ENCODE measurements around the gene MCM8.
"Not testable (repeated sequence)": the region's sequence is repeated elsewhere in the genome, so short reads cannot be mapped to it uniquely, and the experiment has no call there.

Gene MCM8

DNA sequence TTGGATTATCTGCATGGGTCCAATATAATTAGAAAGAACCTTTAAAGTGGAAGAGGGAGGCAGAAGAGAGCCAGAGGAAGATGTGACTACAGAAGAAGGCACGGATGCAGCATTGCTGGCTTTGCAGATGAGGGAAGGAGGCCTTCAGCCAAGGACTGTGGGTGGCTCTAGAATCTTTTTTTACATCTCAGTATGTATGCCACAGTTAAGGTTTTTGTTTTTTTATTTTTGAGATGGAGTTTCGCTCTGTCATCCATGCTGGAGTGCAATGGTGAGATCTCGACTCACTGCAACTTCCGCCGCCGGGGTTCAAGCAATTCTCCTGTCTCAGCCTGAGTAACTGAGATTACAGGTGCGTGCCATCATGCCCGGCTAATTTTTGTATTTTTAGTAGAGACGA is 49.3 kb downstream of the MCM8 start:
- in situ Hi-C loops (cut with MboI; ENCODE audit: low sequenced_read_pairs): no loop called here

DNA sequence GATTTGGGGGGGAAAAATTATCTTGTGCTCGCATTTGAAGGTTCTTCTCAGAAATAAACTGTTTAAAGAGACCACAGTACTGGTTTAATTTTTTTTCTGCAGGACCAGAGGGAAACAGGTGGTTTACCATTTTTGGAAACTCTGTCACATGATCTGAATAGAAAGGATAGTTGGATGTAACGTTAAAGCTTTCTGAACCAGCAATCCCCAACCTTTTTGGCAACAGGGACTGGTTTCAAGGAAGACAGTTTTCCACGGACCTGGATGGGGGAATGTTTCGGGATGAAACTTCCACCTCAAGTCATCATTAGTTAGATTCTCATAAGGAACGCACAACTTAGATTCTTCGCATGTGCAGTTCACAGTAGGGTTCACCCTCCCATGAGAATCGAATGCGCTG is 50.4 kb downstream of the MCM8 start:
- in situ Hi-C loops (cut with MboI; ENCODE audit: low sequenced_read_pairs): no loop called here

DNA sequence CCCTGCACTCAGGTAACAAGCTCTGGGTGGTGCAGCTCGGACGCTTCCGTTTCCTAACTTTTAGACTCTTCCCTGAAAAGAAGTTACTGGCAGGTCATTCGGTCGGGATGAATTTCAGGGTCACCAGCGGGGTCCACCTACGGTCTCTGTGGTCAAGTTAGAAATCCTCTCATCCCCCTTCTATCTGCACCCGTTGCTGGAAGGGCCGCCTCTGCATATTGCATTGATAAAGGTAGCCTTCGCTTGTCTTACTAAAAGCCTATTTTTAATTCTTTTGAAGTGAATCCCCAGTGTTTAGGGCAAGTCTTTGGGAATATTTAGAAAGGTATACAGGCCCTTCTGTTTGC is 56.1 kb downstream of the MCM8 start:
- in situ Hi-C loops (cut with MboI; ENCODE audit: low sequenced_read_pairs): no loop called here

DNA sequence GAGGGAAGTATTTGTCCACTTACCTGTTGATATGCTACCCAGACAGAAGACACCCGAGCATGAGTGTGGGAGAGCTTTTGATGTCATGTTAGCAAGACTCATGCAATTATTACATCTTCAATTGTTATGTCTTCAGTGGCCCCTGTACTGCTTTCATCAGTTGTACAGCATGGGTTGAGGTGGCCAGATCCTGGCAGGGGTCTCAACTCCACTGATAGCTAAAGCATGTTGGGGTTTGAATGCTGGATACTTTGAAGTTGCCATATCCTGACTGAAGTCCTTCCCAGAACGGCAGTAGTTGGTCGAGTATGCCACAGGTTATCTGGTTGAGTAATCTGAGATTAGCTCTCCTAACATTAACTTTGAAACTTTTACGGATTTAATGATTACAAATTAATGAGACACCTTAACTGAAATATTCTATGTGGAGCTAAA is 56.7 kb downstream of the MCM8 start:
- in situ Hi-C loops (cut with MboI; ENCODE audit: low sequenced_read_pairs): no loop called here

DNA sequence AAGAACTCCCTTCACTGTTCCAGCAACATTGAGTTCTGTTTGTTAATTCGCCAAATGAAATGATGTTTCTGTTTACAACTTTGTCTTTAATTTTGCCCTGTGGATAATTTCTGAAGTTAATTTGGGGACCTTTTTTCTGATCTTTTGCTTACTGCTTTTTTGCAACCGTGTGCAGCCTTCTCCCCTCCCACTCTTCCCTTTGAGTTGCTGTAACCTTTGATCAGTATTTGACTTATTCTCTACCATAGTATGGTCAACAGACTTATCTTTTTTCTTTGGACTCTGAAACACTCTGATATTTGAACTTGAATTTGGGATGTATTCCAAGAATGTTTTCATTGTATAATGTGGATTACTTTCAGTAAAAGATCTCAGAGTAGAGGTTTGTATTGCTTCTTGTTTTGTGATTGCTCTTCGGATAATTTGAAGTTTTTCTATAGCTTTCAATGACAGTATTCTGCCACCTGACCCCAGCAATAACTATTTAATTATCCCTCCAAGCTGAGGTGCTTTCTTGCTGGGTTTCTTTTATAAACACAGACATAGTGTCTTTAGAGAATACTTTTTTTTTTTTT is 57.2 kb downstream of the MCM8 start:
- in situ Hi-C loops (cut with MboI; ENCODE audit: low sequenced_read_pairs): no loop called here

DNA sequence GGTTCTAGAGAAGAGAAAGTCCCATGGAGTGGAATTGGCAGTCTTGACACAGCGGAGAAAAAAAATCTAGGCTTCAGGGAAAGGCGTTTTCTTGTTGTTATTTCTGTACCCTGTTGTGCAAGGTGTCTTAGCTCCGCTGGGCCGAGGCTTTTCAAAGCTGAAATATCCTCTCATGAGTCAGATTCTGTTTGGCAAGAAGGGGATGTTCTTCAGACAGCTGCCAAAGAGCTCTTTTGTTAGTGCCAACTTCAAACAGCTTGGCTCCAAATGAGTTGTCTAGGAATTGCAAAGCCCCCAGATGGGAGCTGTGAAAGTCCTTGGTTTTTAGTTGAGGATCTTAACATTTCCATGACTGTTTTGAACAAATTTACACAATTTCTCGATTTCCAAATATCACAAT is 57.8 kb downstream of the MCM8 start:
- in situ Hi-C loops (cut with MboI; ENCODE audit: low sequenced_read_pairs): no loop called here

DNA sequence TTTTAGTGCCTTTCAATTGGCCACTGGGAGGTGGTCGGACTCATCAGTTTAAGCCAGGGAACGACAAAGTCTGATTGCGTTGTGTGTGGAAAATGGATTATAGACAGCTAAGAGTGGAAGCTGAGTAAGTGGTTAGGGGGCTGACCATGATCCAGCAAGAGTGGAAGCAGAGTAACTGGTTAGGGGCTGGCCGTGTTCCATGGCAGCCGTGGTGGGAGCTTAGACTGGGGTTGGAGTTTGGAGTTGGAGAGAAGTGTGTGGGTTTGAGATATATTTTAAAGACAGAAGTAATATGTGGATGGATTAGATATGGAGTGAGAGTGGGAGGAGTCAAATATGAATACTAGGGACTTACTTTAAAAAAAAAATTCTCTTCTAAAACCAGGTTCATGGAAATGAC is 61.7 kb downstream of the MCM8 start:
- in situ Hi-C loops (cut with MboI; ENCODE audit: low sequenced_read_pairs): no loop called here

DNA sequence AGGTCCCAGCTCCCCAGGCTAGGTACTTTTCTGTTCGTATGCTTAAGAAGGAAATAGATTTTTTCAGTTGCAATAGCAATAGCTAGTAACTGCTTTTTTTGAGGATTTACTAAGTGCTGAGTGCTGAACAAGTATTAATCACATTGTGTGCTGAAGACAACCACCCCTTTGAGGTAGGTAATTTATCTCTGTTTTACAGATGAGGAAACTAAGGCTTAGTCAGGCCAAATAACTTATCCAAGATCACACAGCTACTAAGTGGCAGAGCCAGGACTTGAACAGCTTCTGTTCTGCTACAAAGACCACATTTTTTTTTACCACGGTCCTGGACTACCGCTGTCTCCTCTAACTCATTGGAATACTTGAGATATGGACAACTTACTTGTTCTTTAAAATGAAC is 63.6 kb downstream of the MCM8 start:
- in situ Hi-C loops (cut with MboI; ENCODE audit: low sequenced_read_pairs): no loop called here

DNA sequence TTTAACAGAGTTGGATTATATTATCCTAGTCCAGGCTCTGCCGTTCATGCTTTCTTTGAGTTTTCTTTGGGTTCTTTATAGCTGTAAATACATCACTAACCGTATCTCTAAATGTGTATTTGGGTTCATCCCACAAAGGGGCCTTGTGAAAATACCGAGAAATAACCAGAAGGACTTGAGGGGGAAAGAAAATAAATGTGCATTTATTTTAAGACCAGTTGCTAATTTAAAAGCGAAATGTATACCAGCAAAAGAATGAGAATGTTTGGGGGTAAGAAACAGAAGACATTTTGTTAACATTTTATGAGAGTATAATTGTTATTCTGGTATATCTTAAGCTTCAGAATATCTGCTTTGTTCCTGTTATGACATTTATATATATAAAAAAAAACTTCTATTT is 64.5 kb downstream of the MCM8 start:
- in situ Hi-C loops (cut with MboI; ENCODE audit: low sequenced_read_pairs): no loop called here

DNA sequence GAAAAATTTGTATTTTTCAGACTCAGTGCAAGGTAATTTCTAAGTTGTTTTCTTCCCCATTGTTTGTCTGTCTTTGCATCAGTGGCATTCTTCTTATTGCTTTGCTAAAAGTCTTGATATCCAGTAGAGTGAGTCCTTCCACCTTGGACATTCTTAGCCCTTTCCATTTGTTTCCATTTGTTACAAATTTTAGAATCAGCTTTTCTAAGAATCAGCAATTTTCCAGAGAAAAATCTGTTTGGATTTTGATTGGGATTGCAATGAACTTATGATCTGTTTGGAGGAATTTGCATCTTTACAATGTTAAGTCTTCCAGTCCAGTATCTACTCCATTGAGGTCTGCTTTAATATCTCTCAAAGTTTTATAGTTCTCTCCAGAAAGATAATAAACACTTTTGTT is 67.0 kb downstream of the MCM8 start:
- in situ Hi-C loops (cut with MboI; ENCODE audit: low sequenced_read_pairs): no loop called here

DNA sequence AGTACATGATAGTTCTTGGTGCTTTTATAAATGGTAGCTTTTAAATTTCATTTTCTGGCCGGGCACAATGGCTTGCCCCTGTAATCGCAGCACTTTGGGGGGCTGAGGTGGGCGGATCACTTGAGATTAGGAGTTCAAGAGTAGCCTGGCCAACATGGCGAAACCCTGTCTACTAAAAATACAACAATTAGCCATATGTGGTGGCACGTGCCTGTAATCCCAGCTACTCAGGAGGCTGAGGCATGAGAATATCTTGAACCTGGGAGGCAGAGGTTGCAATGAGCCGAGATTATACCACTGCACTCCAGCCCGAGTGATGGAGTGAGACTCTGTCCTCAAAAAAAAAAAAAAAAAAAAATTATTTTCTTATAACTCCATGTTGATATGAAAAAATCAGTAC is 67.4 kb downstream of the MCM8 start:
- in situ Hi-C loops (cut with MboI; ENCODE audit: low sequenced_read_pairs): no loop called here

DNA sequence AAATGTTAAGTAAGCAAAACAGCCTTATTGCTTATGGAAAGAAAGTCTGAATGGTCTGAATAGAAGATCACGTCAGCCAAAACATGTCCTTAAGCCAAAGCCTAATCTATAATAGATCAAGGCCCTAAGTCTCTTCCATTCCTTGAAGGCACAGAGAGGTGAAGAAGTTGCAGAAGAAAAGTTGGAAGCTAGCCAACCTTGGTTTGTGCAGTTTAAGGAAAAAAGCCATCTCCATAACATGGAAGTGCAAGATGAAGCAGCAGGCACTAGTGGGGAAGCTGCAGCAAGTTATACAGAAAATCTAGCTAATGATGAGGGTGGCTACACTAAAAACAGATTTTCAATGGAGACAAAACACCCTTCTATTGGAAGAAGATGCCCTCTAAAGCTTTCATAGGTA is 74.3 kb downstream of the MCM8 start:
- in situ Hi-C loops (cut with MboI; ENCODE audit: low sequenced_read_pairs): no loop called here

DNA sequence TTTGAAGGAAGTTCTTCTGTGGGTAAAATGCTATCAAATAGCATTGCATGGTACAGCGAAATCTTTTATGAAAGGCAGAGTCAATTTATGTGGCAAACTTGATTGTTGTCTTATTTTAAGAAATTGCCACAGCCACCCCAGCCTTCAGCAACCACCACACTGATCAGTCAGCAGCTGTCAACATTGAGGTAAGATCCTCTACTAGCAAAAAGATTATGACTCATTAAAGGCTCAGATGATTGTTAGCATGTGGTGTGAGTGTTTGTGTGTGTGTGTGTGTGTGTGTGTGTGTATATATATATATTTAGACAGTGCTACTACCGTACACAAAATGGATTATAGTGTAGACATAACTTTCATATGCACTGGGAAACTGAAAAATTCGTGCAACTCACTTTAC is 75.6 kb downstream of the MCM8 start:
- in situ Hi-C loops (cut with MboI; ENCODE audit: low sequenced_read_pairs): no loop called here

DNA sequence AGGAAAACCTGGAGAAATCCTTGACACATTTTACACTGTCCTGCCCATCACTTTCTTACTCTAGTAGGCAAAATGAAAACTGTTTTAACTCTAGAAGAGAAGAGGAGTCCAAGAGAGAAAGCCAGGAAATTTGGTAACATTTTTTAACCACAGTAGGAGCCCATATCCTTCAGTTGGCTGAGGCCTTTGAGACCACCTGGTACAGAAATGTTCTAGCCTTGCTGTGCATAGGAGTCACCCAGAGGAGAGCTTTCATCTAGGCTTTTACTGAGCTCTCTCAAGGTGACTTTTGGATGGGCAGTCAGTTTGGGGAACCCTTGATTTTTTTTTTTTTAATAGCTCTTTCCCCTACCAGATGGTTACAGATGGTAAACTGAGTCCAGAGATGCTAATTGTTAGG is 78.4 kb downstream of the MCM8 start:
- in situ Hi-C loops (cut with MboI; ENCODE audit: low sequenced_read_pairs): no loop called here

DNA sequence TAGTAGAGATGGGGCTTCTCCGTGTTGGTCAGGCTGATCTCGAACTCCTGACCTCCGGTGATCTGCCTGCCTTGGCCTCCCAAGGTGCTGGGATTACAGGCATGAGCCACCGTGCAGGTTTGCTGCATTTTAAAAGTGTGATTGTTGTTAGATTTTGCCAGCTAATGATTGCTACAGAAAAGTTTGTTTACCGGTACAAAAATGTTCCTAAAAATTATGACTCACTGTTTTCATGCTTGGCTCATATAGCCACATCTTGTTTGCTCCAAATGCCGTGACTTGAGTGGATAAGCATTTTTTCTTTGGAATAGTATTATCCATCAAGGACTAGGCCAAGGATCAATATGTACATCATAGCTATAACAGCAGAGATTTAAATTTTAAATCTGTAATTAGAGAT is 79.1 kb downstream of the MCM8 start:
- in situ Hi-C loops (cut with MboI; ENCODE audit: low sequenced_read_pairs): no loop called here

DNA sequence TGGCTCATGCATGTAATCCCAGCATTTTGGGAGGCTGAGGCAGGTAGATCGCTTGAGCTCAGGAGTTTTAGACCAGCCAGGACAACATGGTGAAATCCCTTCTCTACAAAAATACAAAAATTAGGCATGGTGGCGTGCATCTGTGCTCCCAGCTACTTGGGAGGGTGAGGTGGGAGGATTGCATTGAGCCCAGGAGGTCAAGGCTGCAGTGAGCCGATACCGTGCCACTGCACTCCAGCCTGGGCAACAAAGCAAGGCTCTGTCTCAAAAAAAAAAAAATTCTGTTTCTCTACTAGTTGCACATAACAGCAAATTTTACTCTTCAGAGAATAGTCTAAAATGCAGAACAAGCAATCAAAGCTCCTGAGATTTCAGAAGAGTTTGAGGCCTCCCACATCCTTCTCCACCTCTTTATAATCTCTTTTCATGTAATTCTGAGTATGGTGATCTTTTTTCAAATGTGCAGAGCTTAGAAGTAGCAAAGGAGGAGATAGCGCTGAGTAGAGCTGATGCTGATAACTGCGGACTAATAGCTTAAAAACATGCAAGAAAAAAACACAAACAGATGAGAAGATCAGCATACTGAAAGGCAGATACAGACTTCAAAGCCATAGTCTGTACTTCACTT is 80.1 kb downstream of the MCM8 start:
- in situ Hi-C loops (cut with MboI; ENCODE audit: low sequenced_read_pairs): no loop called here

DNA sequence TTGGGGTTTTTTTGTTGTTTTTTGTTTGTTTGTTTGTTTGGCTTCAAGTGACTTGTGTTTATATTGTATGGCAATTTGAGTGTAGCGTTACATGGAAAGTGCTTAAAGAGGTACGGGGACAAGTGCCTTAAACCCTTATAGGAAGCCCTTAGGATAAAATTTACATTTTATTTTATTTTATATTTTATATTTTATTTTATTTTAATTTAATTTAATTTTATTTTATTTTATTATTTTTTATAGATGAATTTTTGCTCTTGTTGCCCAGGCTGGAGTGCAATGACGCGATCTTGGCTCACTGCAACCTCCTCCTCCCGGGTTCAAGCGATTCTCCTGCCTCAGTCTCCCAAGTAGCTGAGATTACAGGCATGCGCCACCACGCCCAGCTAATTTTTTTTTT is 82.5 kb downstream of the MCM8 start:
- in situ Hi-C loops (cut with MboI; ENCODE audit: low sequenced_read_pairs): not testable (repeated sequence)

DNA sequence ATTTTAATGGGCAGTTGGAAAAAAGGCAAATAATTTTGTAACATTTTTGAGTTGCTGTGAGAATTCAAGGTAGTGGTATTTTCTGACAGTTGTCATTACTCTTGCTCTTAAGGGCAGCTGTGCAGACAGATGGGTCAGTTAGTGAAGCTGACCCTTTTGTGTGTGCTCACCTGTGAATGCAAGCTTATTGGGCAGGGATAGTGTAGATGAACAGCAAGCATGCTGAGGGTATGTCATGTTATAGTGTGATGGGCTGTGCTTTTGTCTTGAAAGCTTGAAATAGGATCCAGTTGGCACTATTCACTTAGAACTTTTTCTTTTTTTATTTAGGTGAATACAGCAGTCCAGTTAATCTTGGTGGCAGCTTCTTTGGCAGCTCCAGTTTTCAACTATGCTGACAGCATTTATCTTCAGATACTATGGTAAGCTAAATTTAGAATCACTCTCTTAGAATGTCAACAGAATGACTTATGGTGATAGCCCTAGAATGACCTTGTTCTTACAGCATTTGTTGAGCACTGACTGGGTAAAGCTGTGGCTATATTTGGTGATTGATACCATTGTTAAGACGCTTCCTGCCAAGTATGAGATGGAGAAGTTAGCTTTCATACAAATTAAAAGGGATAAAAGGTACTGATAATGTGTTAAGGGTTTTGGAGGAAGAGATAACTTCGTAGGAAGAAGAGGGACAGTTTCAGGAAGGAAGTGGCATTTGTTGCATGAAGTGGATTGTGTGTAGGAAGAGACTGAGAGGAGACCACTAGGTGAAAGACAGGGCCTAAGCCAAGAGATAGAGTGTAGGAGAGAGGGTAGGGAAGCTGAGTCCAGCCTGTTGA is 83.9 kb downstream of the MCM8 start:
- in situ Hi-C loops (cut with MboI; ENCODE audit: low sequenced_read_pairs): no loop called here

DNA sequence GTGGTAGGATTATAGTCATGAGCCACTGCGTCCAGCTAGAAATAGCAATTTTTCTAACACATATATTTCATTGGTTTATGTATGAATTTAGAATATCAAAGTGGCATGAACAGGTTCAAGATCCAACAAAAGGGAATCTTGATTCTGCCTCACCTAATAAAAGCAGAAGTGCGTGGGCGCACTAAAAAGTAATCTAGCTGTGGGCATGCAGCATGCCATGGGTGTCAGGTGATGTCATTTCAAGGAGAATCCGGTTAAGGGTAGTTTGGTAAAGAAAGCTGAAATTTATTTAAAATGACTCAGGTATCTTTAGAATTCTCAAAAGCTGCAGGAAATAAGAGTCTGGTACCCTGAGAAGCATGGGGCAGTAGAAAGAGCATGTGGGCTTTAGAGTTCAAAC is 85.8 kb downstream of the MCM8 start:
- in situ Hi-C loops (cut with MboI; ENCODE audit: low sequenced_read_pairs): no loop called here

DNA sequence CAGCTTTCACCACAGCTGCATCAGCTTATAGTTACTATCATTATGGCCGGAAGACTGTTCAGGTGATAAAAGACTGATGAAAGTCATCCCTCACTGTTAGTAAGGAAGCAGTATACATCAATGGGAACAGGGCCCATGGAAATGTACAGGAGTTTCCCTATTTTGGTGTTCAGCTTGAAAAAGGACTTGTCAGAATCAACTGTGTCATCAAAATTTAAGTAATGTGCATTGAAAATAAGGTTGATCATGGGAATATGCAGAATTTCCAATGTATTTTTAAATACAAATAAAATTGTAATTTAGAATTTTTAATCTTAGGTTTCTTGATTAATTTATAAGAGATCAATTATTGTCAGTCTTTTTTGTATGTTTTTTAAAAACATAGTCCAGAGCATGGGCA is 86.6 kb downstream of the MCM8 start:
- in situ Hi-C loops (cut with MboI; ENCODE audit: low sequenced_read_pairs): no loop called here

DNA sequence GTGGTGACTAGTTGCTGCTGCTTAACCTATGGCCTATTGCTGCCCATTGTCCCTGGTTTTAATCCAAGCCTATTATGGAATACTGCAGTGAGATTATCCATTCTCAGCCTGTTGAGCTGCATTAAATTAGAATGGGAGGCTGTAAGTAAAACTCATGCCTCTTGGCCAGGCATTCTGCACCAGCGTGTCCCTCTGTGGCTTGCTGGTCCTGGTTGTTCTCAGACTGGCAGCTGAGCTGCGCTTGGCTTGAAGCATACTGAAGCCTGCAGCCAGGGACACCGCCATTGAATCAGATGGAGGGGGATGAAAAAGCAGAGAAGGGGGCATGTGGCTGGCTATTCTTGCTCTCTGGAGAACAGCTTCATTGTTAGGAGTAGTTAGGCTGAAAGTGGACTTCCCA is 87.8 kb downstream of the MCM8 start:
- in situ Hi-C loops (cut with MboI; ENCODE audit: low sequenced_read_pairs): no loop called here

DNA sequence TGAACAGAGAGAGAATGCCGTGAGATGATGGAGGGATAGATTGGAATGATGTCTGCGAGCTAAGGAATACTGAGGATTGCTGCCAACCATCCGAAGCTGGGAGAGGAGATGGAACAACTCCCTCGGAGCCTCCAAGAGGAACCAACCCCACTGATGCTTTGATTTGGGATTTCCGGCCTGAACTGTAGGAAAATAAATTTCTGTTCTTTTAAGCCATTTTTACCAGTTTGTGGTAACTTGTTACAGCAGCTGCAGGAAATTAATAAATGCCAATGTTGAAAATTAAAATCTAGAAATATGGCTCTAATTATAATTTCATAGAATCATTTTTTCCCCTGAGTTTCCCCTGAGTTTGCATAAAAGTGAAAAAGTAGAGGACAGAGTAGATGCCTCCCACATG is 89.3 kb downstream of the MCM8 start:
- in situ Hi-C loops (cut with MboI; ENCODE audit: low sequenced_read_pairs): no loop called here

DNA sequence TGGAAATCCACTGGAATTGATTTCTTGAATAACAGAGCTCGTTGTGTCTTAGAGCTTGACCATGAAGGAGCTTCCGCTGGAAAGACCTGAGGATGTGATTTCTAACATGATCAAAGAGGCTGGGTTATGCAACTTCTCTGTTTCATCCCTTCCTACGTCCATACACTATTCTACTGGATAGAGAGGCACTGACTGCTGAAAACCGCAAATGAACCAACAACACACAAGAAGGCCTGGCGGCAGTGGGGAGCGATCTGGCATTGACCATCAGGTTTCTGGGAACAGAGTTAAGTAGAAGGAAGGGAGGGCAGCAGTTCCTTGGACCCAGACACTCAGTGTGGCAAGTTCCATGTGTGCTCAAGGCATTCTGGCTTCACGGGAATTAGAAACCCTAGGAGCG is 90.1 kb downstream of the MCM8 start:
- in situ Hi-C loops (cut with MboI; ENCODE audit: low sequenced_read_pairs): no loop called here
